ENCODE data around the gene KLHDC10. TPM values are rescaled to one million over a fixed set of nuclear protein-coding genes. Genes with fewer than 3 reads are reported as not detected.

The KLHDC10 gene
- total and polyA plus RNA-seq, 2 donors from 2014 or later: 15.7 to 38.9 TPM

DNA sequence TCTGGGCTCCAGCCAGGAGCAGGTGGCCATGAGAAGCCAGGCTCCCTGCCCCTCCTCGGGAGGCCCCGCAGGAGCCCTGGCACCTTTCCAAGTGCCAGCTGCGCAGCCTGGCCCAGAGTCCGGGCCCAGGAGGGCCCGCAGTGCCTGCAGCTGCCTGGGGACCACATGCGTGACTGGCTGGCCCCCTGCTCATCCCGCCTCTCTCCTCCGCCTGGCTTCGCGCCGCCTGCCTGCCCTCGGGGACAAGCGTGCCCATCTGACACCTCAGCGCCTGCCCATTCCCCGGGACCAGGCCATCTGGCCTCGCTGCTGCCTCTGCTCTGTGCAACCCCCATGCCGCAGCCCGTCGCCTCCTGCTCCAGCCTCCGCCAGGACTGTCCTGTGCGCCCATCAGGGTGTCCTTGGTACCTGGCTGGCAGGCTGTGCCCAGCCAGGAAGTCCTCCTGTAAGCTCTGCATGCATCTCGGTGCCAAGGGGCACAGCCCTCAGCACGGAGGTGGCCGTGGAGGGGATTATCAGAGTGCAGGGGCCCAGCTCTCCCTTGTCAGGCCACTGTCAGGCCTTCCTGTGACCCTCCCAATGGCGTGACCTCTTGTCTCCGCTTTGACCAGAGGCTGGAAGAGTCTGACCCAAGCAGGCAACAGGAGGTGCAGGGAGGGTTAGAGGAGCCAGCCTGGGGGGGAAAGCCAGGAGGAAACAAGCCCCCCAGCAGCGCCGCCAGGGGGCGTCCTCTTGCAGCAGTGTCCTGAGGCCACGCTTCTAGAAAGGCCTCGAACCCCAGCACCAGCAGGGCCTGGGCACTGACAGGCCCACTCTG, 84.4 kb downstream of the KLHDC10 start:
- intact Hi-C loops (cut with DNase I): no loop called here
- peaks cover 0 to 6% (median 4%) of the 10 kb centered on the region in 3 donors for H3K4me1 ChIP-seq (ENCODE audit: control insufficient read depth in 2 of 3, insufficient read depth in 2 of 3, low read depth in 1 of 3, low read length in 3 of 3)
- no peak overlapping the region for H3K9ac ChIP-seq (ENCODE audit: low read length in 3 of 3)
- no peak overlapping the region for H3K27ac ChIP-seq (ENCODE audit: low read depth in 2 of 2, low read length in 2 of 2)
- TF ChIP-seq, protein P1, sequence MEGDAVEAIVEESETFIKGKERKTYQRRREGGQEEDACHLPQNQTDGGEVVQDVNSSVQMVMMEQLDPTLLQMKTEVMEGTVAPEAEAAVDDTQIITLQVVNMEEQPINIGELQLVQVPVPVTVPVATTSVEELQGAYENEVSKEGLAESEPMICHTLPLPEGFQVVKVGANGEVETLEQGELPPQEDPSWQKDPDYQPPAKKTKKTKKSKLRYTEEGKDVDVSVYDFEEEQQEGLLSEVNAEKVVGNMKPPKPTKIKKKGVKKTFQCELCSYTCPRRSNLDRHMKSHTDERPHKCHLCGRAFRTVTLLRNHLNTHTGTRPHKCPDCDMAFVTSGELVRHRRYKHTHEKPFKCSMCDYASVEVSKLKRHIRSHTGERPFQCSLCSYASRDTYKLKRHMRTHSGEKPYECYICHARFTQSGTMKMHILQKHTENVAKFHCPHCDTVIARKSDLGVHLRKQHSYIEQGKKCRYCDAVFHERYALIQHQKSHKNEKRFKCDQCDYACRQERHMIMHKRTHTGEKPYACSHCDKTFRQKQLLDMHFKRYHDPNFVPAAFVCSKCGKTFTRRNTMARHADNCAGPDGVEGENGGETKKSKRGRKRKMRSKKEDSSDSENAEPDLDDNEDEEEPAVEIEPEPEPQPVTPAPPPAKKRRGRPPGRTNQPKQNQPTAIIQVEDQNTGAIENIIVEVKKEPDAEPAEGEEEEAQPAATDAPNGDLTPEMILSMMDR (IDR thresholded peaks at IDR 0.05; ENCODE audit: borderline replicate concordance, extremely low read depth, insufficient read depth): no peak
- H3K36me3 ChIP-seq (ENCODE audit: control insufficient read depth in 2 of 3, insufficient read depth in 3 of 3, low read length in 3 of 3): no peaks in the 10 kb centered on the region
- FAIRE-seq (no peak), DNase-seq (peak in 4 of 5 donors; percentile 36 to 83 (median 60))
- no peaks in the 10 kb centered on the region for H3K27me3 ChIP-seq (ENCODE audit: control insufficient read depth, insufficient read depth, low read length)
- no peaks in the 10 kb centered on the region for H3K9me3 ChIP-seq (ENCODE audit: control insufficient read depth in 2 of 3, insufficient read depth in 1 of 3, low read length in 3 of 3)
- no peak overlapping the region for H3K4me3 ChIP-seq (ENCODE audit: low read length in 3 of 3)

DNA sequence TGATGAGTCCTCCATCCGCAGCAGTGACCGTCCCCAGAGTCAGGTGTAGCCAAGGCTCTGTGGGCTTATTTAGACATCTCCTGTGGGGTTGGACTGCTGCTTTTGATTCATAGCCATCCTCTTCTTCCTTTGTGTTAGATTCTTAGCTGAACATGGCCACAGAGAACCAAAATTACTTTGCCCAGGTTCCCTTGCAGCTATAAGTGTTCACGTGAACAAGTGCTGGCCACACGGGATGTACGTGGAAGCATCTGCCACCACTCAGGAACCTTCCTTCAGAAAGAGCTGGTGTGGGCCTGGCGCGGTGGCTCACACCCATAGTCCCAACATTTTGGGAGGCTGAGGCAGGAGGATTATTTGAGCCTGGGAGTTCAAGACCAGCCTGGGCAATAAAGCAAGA, 85.8 kb downstream of the KLHDC10 start:
- FAIRE-seq: no peak
- TF ChIP-seq, protein P1 (IDR thresholded peaks at IDR 0.05; ENCODE audit: borderline replicate concordance, extremely low read depth, insufficient read depth): no peak

DNA sequence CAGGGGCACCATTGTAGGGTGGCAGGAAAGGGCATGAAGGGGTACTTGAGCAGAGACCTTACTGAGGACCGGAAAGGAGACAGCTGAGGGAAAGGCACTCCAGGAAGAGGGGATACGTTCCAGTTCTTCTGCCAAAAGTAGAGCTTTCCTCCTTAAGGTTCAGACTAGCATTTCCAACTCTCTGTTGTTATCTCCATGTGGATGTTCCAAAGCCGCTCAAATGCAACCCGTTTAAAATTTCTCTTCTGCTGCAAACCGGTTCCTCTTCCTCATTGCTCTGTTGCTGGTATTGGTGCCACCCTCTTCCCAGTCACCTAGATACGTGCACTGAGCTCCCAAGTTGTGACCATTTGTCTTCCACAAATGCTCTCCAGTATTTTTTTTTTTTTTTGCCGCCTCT, 87.4 kb downstream of the KLHDC10 start:
- Histone ChIP-seq H3K9ac (ENCODE audit: low read length in 3 of 3) (no peak overlapping the region), H3K27me3 (ENCODE audit: control insufficient read depth, insufficient read depth, low read length) (no peaks in the 10 kb centered on the region), H3K4me1 (ENCODE audit: control insufficient read depth in 2 of 3, insufficient read depth in 2 of 3, low read depth in 1 of 3, low read length in 3 of 3) (peaks cover 0 to 6% (median under 1%) of the 10 kb centered on the region in 3 donors), H3K27ac (ENCODE audit: low read depth in 2 of 2, low read length in 2 of 2) (no peak overlapping the region), H3K4me3 (ENCODE audit: low read length in 3 of 3) (no peak overlapping the region), H3K9me3 (ENCODE audit: control insufficient read depth in 2 of 3, insufficient read depth in 1 of 3, low read length in 3 of 3) (no peaks in the 10 kb centered on the region), H3K36me3 (ENCODE audit: control insufficient read depth in 2 of 3, insufficient read depth in 3 of 3, low read length in 3 of 3) (peaks cover 2 to 17% (median 11%) of the 10 kb centered on the region in 3 donors)
- intact Hi-C loops (cut with DNase I): no loop called here
- DNase-seq (no peak), FAIRE-seq (no peak)
- TF ChIP-seq, protein P1 (IDR thresholded peaks at IDR 0.05; ENCODE audit: borderline replicate concordance, extremely low read depth, insufficient read depth): no peak

More for the DNA sequence above, 85.8 kb downstream of the KLHDC10 start:
- H3K4me3 ChIP-seq (ENCODE audit: low read length in 3 of 3): no peak overlapping the region
- H3K4me1 ChIP-seq (ENCODE audit: control insufficient read depth in 2 of 3, insufficient read depth in 2 of 3, low read depth in 1 of 3, low read length in 3 of 3): peaks cover 0 to 6% (median 4%) of the 10 kb centered on the region in 3 donors
- intact Hi-C loops (cut with DNase I): no loop called here
- H3K36me3 ChIP-seq (ENCODE audit: control insufficient read depth in 2 of 3, insufficient read depth in 3 of 3, low read length in 3 of 3): peaks cover 0 to 6% (median 0%) of the 10 kb centered on the region in 3 donors
- no peaks in the 10 kb centered on the region for H3K9me3 ChIP-seq (ENCODE audit: control insufficient read depth in 2 of 3, insufficient read depth in 1 of 3, low read length in 3 of 3)
- DNase-seq: no peak
- H3K9ac ChIP-seq (ENCODE audit: low read length in 3 of 3): no peak overlapping the region
- no peak overlapping the region for H3K27ac ChIP-seq (ENCODE audit: low read depth in 2 of 2, low read length in 2 of 2)
- H3K27me3 ChIP-seq (ENCODE audit: control insufficient read depth, insufficient read depth, low read length): no peaks in the 10 kb centered on the region

All from kidney (tissue), 14 donors.